C4-2B (cell line): ENCODE data around the gene CACNA2D3.

Source experiments
- CTCF ChIP-seq: fragments of 450-650 bp; conservative IDR thresholded peaks from 2 replicates; pipeline ENCODE4 v1.5.1; 2017; ENCODE audit warnings: mild to moderate bottlenecking
- ZFX ChIP-seq: fragments of 450-650 bp; IDR thresholded peaks from 2 replicates; pipeline ENCODE4 v1.6.1; 2017

GRCh38 chr3:54085936-54086335 is 36.4 kb upstream of the CACNA2D3 start:
- TF ChIP-seq CTCF (no peak), ZFX (no peak)
